IMR-90 (cell line): ENCODE results near the gene NAPG. TPM values are rescaled to one million over a fixed set of nuclear protein-coding genes. Genes with fewer than 3 reads are reported as not detected.

Source experiments
- ATAC-seq: fragments of 200-7000 bp; cut with Tn5 transposase; 2 replicates; pipeline ENCODE4 v1.9.1; 2020; ENCODE audit warnings: low read depth, mild to moderate bottlenecking, moderate library complexity
- BruUV-seq: library from RNA; stranded (reverse); fragments of 400-500 nt; replicated peaks from 2 replicates; lab custom pipeline; 2021; lab: Mats Ljungman, UMichigan
- CTCF ChIA-PET: fragments of 300-600 bp; formaldehyde crosslinking; extraction: SDS; loops from one replicate; lab custom pipeline; 2021; ENCODE audit warnings: antibody characterized with exemption; lab: Yijun Ruan, JAX
- POLR2A ChIA-PET: fragments of 300-600 bp; sonication (Branson Sonifier 250); formaldehyde crosslinking; loops from one replicate; lab custom pipeline; 2022; ENCODE audit warnings: antibody characterized with exemption; ENCODE audit not compliant: unreplicated experiment; lab: Charles Lee
- DNase-seq: peaks from one replicate; pipeline ENCODE4 v3.0.0; 2013
- H2AFZ ChIP-seq: replicated peaks from 2 replicates; pipeline ENCODE3; 2013; ENCODE audit warnings: low read length, mild to moderate bottlenecking; ENCODE audit not compliant: poor library complexity
- H2AK5ac ChIP-seq: 2 replicates; pipeline ENCODE4 v1.6.1; 2013; ENCODE audit warnings: low read depth, low read length, inconsistent platforms
- H2AK9ac ChIP-seq: replicated peaks from 2 replicates; pipeline ENCODE3; 2013; ENCODE audit warnings: mild to moderate bottlenecking, low read depth, low read length, moderate library complexity; ENCODE audit not compliant: poor library complexity
- H2BK120ac ChIP-seq: 2 replicates; pipeline ENCODE4 v1.6.1; 2013; ENCODE audit warnings: low read depth, low read length, inconsistent platforms
- H2BK15ac ChIP-seq: 3 replicates; pipeline ENCODE4 v1.6.1; 2013; ENCODE audit warnings: low read depth, low read length, inconsistent platforms
- H2BK20ac ChIP-seq: 2 replicates; pipeline ENCODE4 v1.6.1; 2013; ENCODE audit warnings: low read depth, mild to moderate bottlenecking, inconsistent platforms, low read length, moderate library complexity
- H2BK5ac ChIP-seq: 2 replicates; pipeline ENCODE4 v1.6.1; 2013; ENCODE audit warnings: mild to moderate bottlenecking, low read depth, low read length, inconsistent platforms; ENCODE audit not compliant: poor library complexity, severe bottlenecking
- H3K14ac ChIP-seq: replicated peaks from 2 replicates; pipeline ENCODE4 v1.6.1; 2013; ENCODE audit warnings: low read depth, low read length, inconsistent platforms
- H3K18ac ChIP-seq: 2 replicates; pipeline ENCODE4 v1.6.1; 2013; ENCODE audit warnings: low read depth, low read length, control low read depth
- H3K23ac ChIP-seq: 2 replicates; pipeline ENCODE4 v1.6.1; 2013; ENCODE audit warnings: low read depth, low read length, inconsistent platforms
- H3K27ac ChIP-seq: 2 replicates; pipeline ENCODE4 v1.5.1; 2013; ENCODE audit warnings: mild to moderate bottlenecking, control low read depth, low read length; ENCODE audit not compliant: insufficient read depth
- H3K27me3 ChIP-seq: 2 replicates; pipeline ENCODE4 v1.6.1; 2013; ENCODE audit warnings: low read length; ENCODE audit not compliant: control insufficient read depth, insufficient read depth
- H3K36me3 ChIP-seq: 2 replicates; pipeline ENCODE4 v1.6.1; 2013; ENCODE audit warnings: low read length, mixed read lengths; ENCODE audit not compliant: control insufficient read depth, insufficient read depth
- H3K4ac ChIP-seq: 2 replicates; pipeline ENCODE4 v1.6.1; 2013; ENCODE audit warnings: low read depth, low read length, inconsistent platforms
- H3K4me1 ChIP-seq: 2 replicates; pipeline ENCODE4 v1.6.1; 2013; ENCODE audit warnings: low read length, mixed read lengths; ENCODE audit not compliant: control insufficient read depth, insufficient read depth
- H3K4me2 ChIP-seq: 2 replicates; pipeline ENCODE4 v1.6.1; 2013; ENCODE audit warnings: low read depth, mild to moderate bottlenecking, control low read depth, low read length, moderate library complexity
- H3K4me3 ChIP-seq: 2 replicates; pipeline ENCODE4 v1.5.1; 2013; ENCODE audit warnings: low read depth, mild to moderate bottlenecking, control low read depth, low read length, moderate library complexity; ENCODE audit not compliant: insufficient read depth
- H3K56ac ChIP-seq: 2 replicates; pipeline ENCODE4 v1.6.1; 2013; ENCODE audit warnings: low read length, inconsistent platforms; ENCODE audit not compliant: insufficient read depth; ENCODE audit errors: extremely low read depth
- H3K79me1 ChIP-seq, 2 experiments: 2 replicates each; pipeline ENCODE4 v1.6.1; 2013; ENCODE audit warnings: low read length in 2 of 2, inconsistent platforms in 1 of 2, low read depth in 1 of 2
- H3K9ac ChIP-seq: 2 replicates; pipeline ENCODE4 v1.6.1; 2013; ENCODE audit warnings: low read depth, low read length, control low read depth
- H3K9me1 ChIP-seq: 2 replicates; pipeline ENCODE4 v1.6.1; 2013; ENCODE audit warnings: low read length, inconsistent platforms; ENCODE audit not compliant: insufficient read depth
- H3K9me3 ChIP-seq: 2 replicates; pipeline ENCODE4 v1.6.1; 2013; ENCODE audit warnings: low read length; ENCODE audit not compliant: control insufficient read depth, insufficient read depth
- H4K20me1 ChIP-seq: 2 replicates; pipeline ENCODE4 v1.6.1; 2013; ENCODE audit warnings: low read length, inconsistent platforms; ENCODE audit not compliant: insufficient read depth
- H4K5ac ChIP-seq: 2 replicates; pipeline ENCODE4 v1.6.1; 2013; ENCODE audit warnings: mild to moderate bottlenecking, low read depth, low read length, control low read depth
- H4K8ac ChIP-seq, 2 experiments: 2 replicates each; pipeline ENCODE4 v1.6.1; 2013; ENCODE audit warnings: low read depth in 2 of 2, low read length in 2 of 2, control low read depth in 1 of 2, inconsistent platforms in 1 of 2
- H4K91ac ChIP-seq: 2 replicates; pipeline ENCODE4 v1.6.1; 2013; ENCODE audit warnings: low read depth, low read length, inconsistent platforms; ENCODE audit not compliant: insufficient read depth
- BHLHE40 ChIP-seq: fragments of 150-350 bp; IDR thresholded peaks from 2 replicates; pipeline ENCODE4 v1.6.1; 2016; ENCODE audit warnings: mild to moderate bottlenecking, low read depth, low read length
- CEBPB ChIP-seq: IDR thresholded peaks from 2 replicates; pipeline ENCODE4 v1.6.1; 2012; ENCODE audit warnings: low read depth, low read length, improper control_type of control experiment
- CHD1 ChIP-seq: IDR thresholded peaks from 2 replicates; pipeline ENCODE4 v1.6.1; 2012; ENCODE audit warnings: low read depth, low read length, improper control_type of control experiment
- CTCF ChIP-seq: conservative IDR thresholded peaks from 2 replicates; pipeline ENCODE4 v1.5.1; 2012; ENCODE audit warnings: mild to moderate bottlenecking, low read depth, low read length, improper control_type of control experiment
- FOS ChIP-seq: fragments of 150-350 bp; IDR thresholded peaks from 2 replicates; pipeline ENCODE4 v1.6.1; 2016; ENCODE audit warnings: low read depth, low read length
- MAZ ChIP-seq: IDR thresholded peaks from 2 replicates; pipeline ENCODE4 v1.6.1; 2012; ENCODE audit warnings: low read depth, mild to moderate bottlenecking, low read length, improper control_type of control experiment, moderate library complexity, borderline replicate concordance
- NFE2L2 ChIP-seq: fragments of 150-350 bp; IDR thresholded peaks from 2 replicates; pipeline ENCODE4 v1.6.1; 2016; ENCODE audit warnings: low read depth, mild to moderate bottlenecking, low read length
- POLR2A ChIP-seq: IDR thresholded peaks from 2 replicates; pipeline ENCODE4 v1.6.1; 2012; ENCODE audit warnings: mild to moderate bottlenecking, low read depth, low read length
- RCOR1 ChIP-seq: IDR thresholded peaks from 2 replicates; pipeline ENCODE4 v1.6.1; 2012; ENCODE audit warnings: mild to moderate bottlenecking, low read length, improper control_type of control experiment; ENCODE audit not compliant: insufficient replicate concordance
- RFX5 ChIP-seq: IDR thresholded peaks from 2 replicates; pipeline ENCODE4 v1.8.0; 2012; ENCODE audit warnings: low read depth, mild to moderate bottlenecking, low read length, moderate library complexity
- WGBS, 2 experiments: methylation state at CpG; one replicate each; pipeline versions ENCODE4 v1.1.5 to v1.1.7; 2013; ENCODE audit warnings: missing lambda C conversion rate in 2 of 2; ENCODE audit not compliant: insufficient read length in 1 of 2; ENCODE audit errors: extremely low coverage in 2 of 2; 5-methylcytosine and 5-hydroxymethylcytosine counted together
- dilution Hi-C: fragments of 300-500 bp; cut with HindIII; formaldehyde crosslinking; loops from one replicate; pipeline ENCODE4 v1.14.3; 2018; ENCODE audit warnings: low sequenced_read_pairs; ENCODE audit not compliant: unreplicated experiment
- in situ Hi-C: fragments of 300-500 bp; cut with MboI; formaldehyde crosslinking; loops from 3 replicates; pipeline ENCODE4 v1.14.3; 2019; ENCODE audit warnings: low sequenced_read_pairs, inconsistent platforms, mixed read lengths
- intact Hi-C: fragments of 100-400 bp; cut with micrococcal nuclease; formaldehyde crosslinking; loops from 2 replicates; pipeline ENCODE4 v1.10.0; 2022
- polyA plus RNA-seq, 3 experiments: library from polyadenylated mRNA; depleted of rRNA; stranded (reverse); fragments of >200 nt; gene quantifications; 2 replicates each; pipeline ENCODE4 v1.2.3, GENCODE V29; 2012; ENCODE audit warnings: low replicate concordance in 1 of 3
- total RNA-seq: library from RNA; depleted of rRNA; stranded (reverse); fragments of >200 nt; gene quantifications from 2 replicates; pipeline ENCODE4 v1.2.3, GENCODE V29; 2012

Gene NAPG
- total and polyA plus RNA-seq, 2 of the 4 experiments (the other 2 are of a cell fraction), result 13.0 to 32.8 TPM

GRCh38 chr18:10590412-10590811 is 64.6 kb downstream of the NAPG start:
- no peak overlapping the region for H2BK120ac ChIP-seq
- H2BK15ac ChIP-seq, result no peak overlapping the region
- H3K9me1 ChIP-seq, result no peaks in the 10 kb centered on the region
- no peak overlapping the region for H3K27ac ChIP-seq
- DNase-seq (no peak), ATAC-seq (no peak)
- no peak overlapping the region for H3K4me2 ChIP-seq
- no TSS peak for BruUV-seq
- H3K27me3 ChIP-seq, result no peaks in the 10 kb centered on the region
- no peak overlapping the region for H3K4me3 ChIP-seq
- ChIA-PET CTCF (interaction anchor here (0.7 kb wide), 1 partner anchor 84 kb away, joined by 5 read pairs; no protein-coding TSS in a partner anchor), POLR2A (no interaction called here)
- in situ Hi-C loops (no loop called here), dilution Hi-C loops (no loop called here), intact Hi-C loops (loop anchor here (10.0 kb wide), 1 partner anchor 1324 kb away; no protein-coding TSS in a partner anchor)
- WGBS, 2 experiments, result 100% methylated on average over 5 of the region's 8 CpGs; no CpG with 5 or more reads in 1 of the 2 experiments
- H4K91ac ChIP-seq, result no peak overlapping the region
- H2BK5ac ChIP-seq, result no peak overlapping the region
- H3K9me3 ChIP-seq, result no peaks in the 10 kb centered on the region
- H3K4ac ChIP-seq, result no peak overlapping the region
- no peak overlapping the region for H2AK9ac ChIP-seq
- no peaks in the 10 kb centered on the region for H4K20me1 ChIP-seq
- H3K18ac ChIP-seq, result no peak overlapping the region
- H3K9ac ChIP-seq, result no peak overlapping the region
- H3K79me1 ChIP-seq, result no peaks in the 10 kb centered on the region
- no peak overlapping the region for H4K5ac ChIP-seq
- H3K36me3 ChIP-seq, result no peaks in the 10 kb centered on the region
- TF ChIP-seq NFE2L2 (no peak), CTCF (no peak), MAZ (no peak), POLR2A (no peak), RCOR1 (no peak), BHLHE40 (no peak), CEBPB (no peak), RFX5 (no peak), CHD1 (no peak), FOS (no peak)
- no peak overlapping the region for H2BK20ac ChIP-seq
- H3K4me1 ChIP-seq, result no peaks in the 10 kb centered on the region
- H4K8ac ChIP-seq, result no peak overlapping the region
- no peak overlapping the region for H3K56ac ChIP-seq
- H2AK5ac ChIP-seq, result no peak overlapping the region
- no peak overlapping the region for H3K14ac ChIP-seq
- no peak overlapping the region for H2AFZ ChIP-seq
- no peak overlapping the region for H3K23ac ChIP-seq
